Activated T-cell treated with anti-CD3 and anti-CD28 coated beads, Interleukin-2, amount 50 U/mL, for 48 hours (primary cell): Measurements from ENCODE around the gene PLEKHB1.

ENCODE experiments used
- DNase-seq, 2 experiments: peaks; one replicate each; pipeline ENCODE4 v3.0.0-alpha.2; 2020

Gene PLEKHB1

DNA sequence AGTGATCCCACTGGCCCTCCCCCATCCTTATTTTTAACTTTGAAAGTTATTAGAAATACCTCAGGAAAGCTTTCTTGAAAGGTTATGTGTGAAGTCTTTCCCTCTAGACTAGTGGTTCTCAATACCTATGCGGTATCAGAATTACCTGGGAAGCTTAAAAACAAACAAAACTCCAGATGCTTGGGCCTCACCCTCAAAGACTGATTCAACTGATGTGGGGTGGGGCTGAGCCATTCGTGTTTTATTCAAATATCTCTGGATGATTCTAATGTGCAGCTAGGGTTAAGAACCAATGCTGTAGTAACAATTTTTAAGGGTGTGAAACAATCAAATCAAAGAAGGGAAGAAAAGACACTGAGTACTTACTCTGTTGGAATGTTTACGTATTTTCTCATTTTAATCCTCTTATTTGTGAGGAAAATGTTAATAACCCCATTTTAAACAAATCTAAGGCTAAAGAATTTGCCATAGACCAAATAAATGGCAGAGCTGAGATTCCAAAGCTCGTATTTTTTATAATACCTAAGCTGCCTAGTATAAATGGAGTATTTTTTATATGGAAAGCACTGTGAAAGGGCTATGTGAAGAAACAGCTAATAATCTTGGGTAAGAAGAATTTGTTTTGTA, 47.6 kb downstream of the PLEKHB1 start:
- DNase-seq: no peak

DNA sequence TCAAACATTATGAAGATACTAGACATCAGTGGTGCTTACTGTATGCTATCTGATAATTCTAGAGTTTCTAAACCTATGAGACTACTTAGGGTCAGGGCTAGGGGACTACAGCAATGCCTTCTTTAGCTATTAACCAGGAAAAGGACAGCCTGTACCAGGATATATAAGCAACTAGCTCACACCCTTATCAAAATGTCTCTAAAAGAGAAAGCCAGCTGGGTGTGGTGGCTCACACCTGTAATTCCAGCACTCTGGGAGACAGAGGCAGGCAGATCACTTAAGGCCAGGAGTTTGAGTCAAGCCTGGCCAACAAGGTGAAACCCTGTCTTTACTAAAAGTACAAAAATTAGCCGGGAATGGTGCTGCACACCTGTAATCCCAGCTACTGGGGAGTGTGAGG, 58.7 kb downstream of the PLEKHB1 start:
- no peak for DNase-seq

DNA sequence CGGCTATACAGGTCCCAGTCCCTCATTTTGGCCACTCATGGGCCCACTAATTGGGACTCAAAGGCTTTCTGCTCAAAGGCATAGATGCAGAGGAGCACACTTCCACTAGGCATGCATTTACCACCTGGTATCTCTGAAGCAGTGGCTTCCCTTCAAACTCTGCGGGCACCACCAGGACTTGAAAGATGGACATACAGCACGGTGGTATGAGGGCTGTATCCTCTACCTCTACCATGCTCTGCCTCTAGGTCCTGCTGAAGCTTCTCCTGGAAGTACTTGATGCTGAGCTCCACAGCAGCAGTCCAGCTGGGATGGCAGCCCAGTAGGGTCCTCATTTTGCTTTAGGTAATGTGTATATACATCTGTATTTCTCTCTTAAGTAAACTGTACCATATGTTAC, 64.6 kb downstream of the PLEKHB1 start:
- no peak for DNase-seq
